Upper lobe of left lung (tissue), 6 donors: ENCODE data around the gene KAT6B. TPM values are rescaled to one million over a fixed set of nuclear protein-coding genes. Genes with fewer than 3 reads are reported as not detected.

Experiments
- ATAC-seq, 2 donors: fragments of 200-7000 bp; cut with Tn5 transposase; one replicate each; pipeline ENCODE4 v1.9.1; 2022; ENCODE audit warnings: mild to moderate bottlenecking in 2 of 2, moderate library complexity in 2 of 2; ENCODE audit not compliant: low FRiP score in 2 of 2
- DNase-seq, 2 donors: peaks; one replicate each; pipeline ENCODE4 v3.0.0-alpha.2; 2019 to 2020
- H3K27ac ChIP-seq, 4 donors: fragments of 200-600 bp; sonication (generic); one replicate each; pipeline ENCODE4 v1.5.1; 2016 to 2019
- H3K27me3 ChIP-seq, 4 donors: fragments of 200-600 bp; sonication (generic); one replicate each; pipeline ENCODE4 v1.5.1; 2017 to 2019
- H3K36me3 ChIP-seq, 4 donors: fragments of 200-600 bp; sonication (generic); one replicate each; pipeline ENCODE4 v1.5.1; 2016 to 2019
- H3K4me1 ChIP-seq, 4 donors: fragments of 200-600 bp; sonication (generic); one replicate each; pipeline ENCODE4 v1.5.1; 2018 to 2019
- H3K4me3 ChIP-seq, 4 donors: fragments of 200-600 bp; sonication (generic); one replicate each; pipeline ENCODE4 v1.5.1; 2017 to 2019; ENCODE audit warnings: mild to moderate bottlenecking in 2 of 4, moderate library complexity in 1 of 4
- H3K9me3 ChIP-seq, 4 donors: fragments of 200-600 bp; sonication (generic); one replicate each; pipeline ENCODE4 v1.5.1; 2018 to 2019
- EP300 ChIP-seq, 4 donors: sonication (generic); formaldehyde crosslinking; IDR thresholded peaks; one replicate each; pipeline ENCODE4 v1.5.1; 2017; ENCODE audit warnings: antibody characterized with exemption in 4 of 4, control low read depth in 2 of 4
- POLR2A ChIP-seq, 4 donors: fragments of 450-650 bp; IDR thresholded peaks; one replicate each; pipeline ENCODE4 v1.5.1; 2016 to 2017; ENCODE audit warnings: antibody characterized with exemption in 4 of 4, mild to moderate bottlenecking in 2 of 4
- POLR2AphosphoS5 ChIP-seq, 2 donors: sonication (generic); formaldehyde crosslinking; IDR thresholded peaks; one replicate each; pipeline ENCODE4 v1.5.1; 2017; ENCODE audit warnings: antibody characterized with exemption in 2 of 2
- WGBS, 2 donors: methylation state at CpG; one replicate each; pipeline ENCODE4 v1.1.5; 2017 to 2018; 5-methylcytosine and 5-hydroxymethylcytosine counted together
- total RNA-seq, 6 donors: library from RNA; depleted of rRNA in 4 of 6; stranded (reverse); fragments of >200 nt in 4 of 6; gene quantifications; one replicate each; pipeline versions ENCODE4 v1.1.0 to v1.2.1, GENCODE V29; 2016 to 2021
- TF ChIP-seq, protein P1 (sequence below), 6 experiments: fragments of 450-650 bp in 4 of 6; fragments of 200-600 bp in 2 of 6; sonication (generic) in 2 of 6; IDR thresholded peaks; one replicate each; pipeline ENCODE4 v1.5.1; 2016 to 2019; ENCODE audit warnings: antibody characterized with exemption in 6 of 6
- donor health status: DM: no; HTN: no; CAD: no; lungs with moderate emphysema.
- donor health status: DM: no; HTN: yes; CAD: no; lungs with severe emphysema.

Gene KAT6B
- total RNA-seq, 6 donors from 2014 or later, result 35.2 to 78.4 (median 38.0) TPM

GRCh38 chr10:74930965-74931364, 104.6 kb downstream of the KAT6B start:
- ATAC-seq, result no peak
- no peaks in the 10 kb centered on the region for H3K36me3 ChIP-seq
- no peaks in the 10 kb centered on the region for H3K9me3 ChIP-seq
- H3K4me3 ChIP-seq, result no peak overlapping the region
- TF ChIP-seq POLR2AphosphoS5 (IDR thresholded peaks at IDR 0.05) (no peak), POLR2A (IDR thresholded peaks at IDR 0.05) (no peak), EP300 (IDR thresholded peaks at IDR 0.05) (no peak)
- TF ChIP-seq, protein P1, sequence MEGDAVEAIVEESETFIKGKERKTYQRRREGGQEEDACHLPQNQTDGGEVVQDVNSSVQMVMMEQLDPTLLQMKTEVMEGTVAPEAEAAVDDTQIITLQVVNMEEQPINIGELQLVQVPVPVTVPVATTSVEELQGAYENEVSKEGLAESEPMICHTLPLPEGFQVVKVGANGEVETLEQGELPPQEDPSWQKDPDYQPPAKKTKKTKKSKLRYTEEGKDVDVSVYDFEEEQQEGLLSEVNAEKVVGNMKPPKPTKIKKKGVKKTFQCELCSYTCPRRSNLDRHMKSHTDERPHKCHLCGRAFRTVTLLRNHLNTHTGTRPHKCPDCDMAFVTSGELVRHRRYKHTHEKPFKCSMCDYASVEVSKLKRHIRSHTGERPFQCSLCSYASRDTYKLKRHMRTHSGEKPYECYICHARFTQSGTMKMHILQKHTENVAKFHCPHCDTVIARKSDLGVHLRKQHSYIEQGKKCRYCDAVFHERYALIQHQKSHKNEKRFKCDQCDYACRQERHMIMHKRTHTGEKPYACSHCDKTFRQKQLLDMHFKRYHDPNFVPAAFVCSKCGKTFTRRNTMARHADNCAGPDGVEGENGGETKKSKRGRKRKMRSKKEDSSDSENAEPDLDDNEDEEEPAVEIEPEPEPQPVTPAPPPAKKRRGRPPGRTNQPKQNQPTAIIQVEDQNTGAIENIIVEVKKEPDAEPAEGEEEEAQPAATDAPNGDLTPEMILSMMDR (IDR thresholded peaks at IDR 0.05), result no peak
- WGBS, 2 donors, result 50 to 70% methylated on average over 3 of the region's 3 CpGs
- H3K27ac ChIP-seq, result peak overlapping the region in 1 of 4 donors; percentile 43
- no peak for DNase-seq
- H3K27me3 ChIP-seq, result no peaks in the 10 kb centered on the region
- H3K4me1 ChIP-seq, result peaks cover 26 to 55% (median 33%) of the 10 kb centered on the region in 4 donors

DNA sequence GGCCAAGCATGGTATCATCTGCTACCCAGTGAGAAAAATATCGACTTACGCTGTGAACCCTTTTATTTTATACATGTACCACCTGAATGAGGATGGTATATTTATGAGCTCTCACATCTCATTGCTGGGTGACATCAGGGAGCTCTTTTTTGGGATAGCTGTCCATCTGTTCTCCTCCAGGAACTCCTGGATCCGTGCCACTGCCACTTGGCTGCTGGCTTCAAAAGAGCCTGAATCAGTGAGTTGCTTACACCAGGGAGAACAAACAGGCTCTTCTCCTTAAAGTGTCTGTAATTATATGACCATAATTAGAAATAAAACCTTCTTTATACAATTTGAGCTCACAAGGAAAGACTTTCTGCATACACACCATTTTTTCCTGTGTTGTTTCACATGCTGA, 106.2 kb downstream of the KAT6B start:
- Histone ChIP-seq H3K27me3 (no peaks in the 10 kb centered on the region), H3K9me3 (no peaks in the 10 kb centered on the region), H3K27ac (no peak overlapping the region), H3K36me3 (no peaks in the 10 kb centered on the region), H3K4me1 (peaks cover 23 to 45% (median 28%) of the 10 kb centered on the region in 4 donors), H3K4me3 (no peak overlapping the region)
- TF ChIP-seq POLR2A (IDR thresholded peaks at IDR 0.05) (no peak), EP300 (IDR thresholded peaks at IDR 0.05) (no peak), POLR2AphosphoS5 (IDR thresholded peaks at IDR 0.05) (no peak)
- TF ChIP-seq, protein P1 (IDR thresholded peaks at IDR 0.05), result no peak
- 79 to 84% methylated on average over 3 of the region's 3 CpGs for WGBS, 2 donors
- DNase-seq, result peak in 1 of 2 donors; percentile 37
- ATAC-seq, result no peak

GRCh38 chr10:74934100-74934812, 107.9 kb downstream of the KAT6B start:
- Histone ChIP-seq H3K4me1 (peaks cover 18 to 30% (median 25%) of the 10 kb centered on the region in 4 donors), H3K36me3 (no peaks in the 10 kb centered on the region)

GRCh38 chr10:74936577-74937265, 110.3 kb downstream of the KAT6B start:
- Histone ChIP-seq H3K27ac (no peak overlapping the region), H3K36me3 (no peaks in the 10 kb centered on the region), H3K4me3 (no peak overlapping the region), H3K4me1 (peaks cover 10 to 26% (median 23%) of the 10 kb centered on the region in 4 donors), H3K27me3 (no peaks in the 10 kb centered on the region), H3K9me3 (no peaks in the 10 kb centered on the region)
- 59 to 68% methylated on average over 6 of the region's 6 CpGs for WGBS, 2 donors
- TF ChIP-seq EP300 (IDR thresholded peaks at IDR 0.05) (no peak), POLR2AphosphoS5 (IDR thresholded peaks at IDR 0.05) (no peak), POLR2A (IDR thresholded peaks at IDR 0.05) (no peak)
- TF ChIP-seq, protein P1 (IDR thresholded peaks at IDR 0.05), result no peak
- ATAC-seq, result peak in 1 of 2 donors; percentile 79
- no peak for DNase-seq

More at GRCh38 chr10:74934100-74934812, 107.9 kb downstream of the KAT6B start:
- TF ChIP-seq POLR2A (IDR thresholded peaks at IDR 0.05) (no peak), EP300 (IDR thresholded peaks at IDR 0.05) (no peak), POLR2AphosphoS5 (IDR thresholded peaks at IDR 0.05) (no peak)
- TF ChIP-seq, protein P1 (IDR thresholded peaks at IDR 0.05), result no peak
- no peaks in the 10 kb centered on the region for H3K9me3 ChIP-seq
- ATAC-seq, result no peak
- H3K27me3 ChIP-seq, result no peaks in the 10 kb centered on the region
- no peak overlapping the region for H3K4me3 ChIP-seq
- H3K27ac ChIP-seq, result no peak overlapping the region
- 73 to 77% methylated on average over 12 of the region's 12 CpGs for WGBS, 2 donors
- DNase-seq, result no peak
